GM18502 (cell line): ENCODE data around the gene HOXD12.

Source experiments
- ATAC-seq: cut with Tn5 transposase; IDR thresholded peaks from one replicate; pipeline ENCODE4 v1.9.1; 2021; ENCODE audit warnings: mild to moderate bottlenecking; ENCODE audit not compliant: unreplicated experiment, poor library complexity

The HOXD12 gene

DNA sequence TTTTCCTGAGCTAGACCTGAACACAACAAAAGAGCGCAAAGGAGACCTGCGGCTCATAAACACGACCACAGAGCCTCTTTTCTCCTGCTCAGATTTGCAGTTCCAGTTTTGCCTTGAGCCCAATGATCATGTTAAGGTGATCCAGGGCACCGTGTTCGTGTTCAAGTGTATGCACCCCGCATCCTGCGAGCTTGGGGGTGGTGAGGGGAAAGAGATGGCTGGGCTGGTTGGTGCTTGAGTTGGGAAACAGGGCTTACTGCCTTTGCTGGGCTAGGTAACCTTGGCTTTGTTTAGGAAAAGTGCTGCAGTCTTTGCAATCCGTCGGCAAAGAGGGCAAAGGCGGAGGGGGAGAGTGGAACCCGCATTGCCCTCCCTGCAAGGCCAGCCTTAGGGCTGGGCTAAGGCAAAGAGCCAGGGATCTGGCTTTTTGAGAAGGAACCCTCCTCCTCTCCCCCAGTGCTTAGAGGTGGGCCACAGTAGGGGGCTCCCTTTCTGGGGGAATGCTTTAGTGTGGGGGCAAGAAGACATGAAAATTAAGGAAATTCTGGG is 18.3 kb downstream of the HOXD12 start:
- ATAC-seq: no peak

- ATAC-seq: no peak
These were observed 19.2 kb downstream of the HOXD12 start for GRCh38 chr2:176118601-176119339.

DNA sequence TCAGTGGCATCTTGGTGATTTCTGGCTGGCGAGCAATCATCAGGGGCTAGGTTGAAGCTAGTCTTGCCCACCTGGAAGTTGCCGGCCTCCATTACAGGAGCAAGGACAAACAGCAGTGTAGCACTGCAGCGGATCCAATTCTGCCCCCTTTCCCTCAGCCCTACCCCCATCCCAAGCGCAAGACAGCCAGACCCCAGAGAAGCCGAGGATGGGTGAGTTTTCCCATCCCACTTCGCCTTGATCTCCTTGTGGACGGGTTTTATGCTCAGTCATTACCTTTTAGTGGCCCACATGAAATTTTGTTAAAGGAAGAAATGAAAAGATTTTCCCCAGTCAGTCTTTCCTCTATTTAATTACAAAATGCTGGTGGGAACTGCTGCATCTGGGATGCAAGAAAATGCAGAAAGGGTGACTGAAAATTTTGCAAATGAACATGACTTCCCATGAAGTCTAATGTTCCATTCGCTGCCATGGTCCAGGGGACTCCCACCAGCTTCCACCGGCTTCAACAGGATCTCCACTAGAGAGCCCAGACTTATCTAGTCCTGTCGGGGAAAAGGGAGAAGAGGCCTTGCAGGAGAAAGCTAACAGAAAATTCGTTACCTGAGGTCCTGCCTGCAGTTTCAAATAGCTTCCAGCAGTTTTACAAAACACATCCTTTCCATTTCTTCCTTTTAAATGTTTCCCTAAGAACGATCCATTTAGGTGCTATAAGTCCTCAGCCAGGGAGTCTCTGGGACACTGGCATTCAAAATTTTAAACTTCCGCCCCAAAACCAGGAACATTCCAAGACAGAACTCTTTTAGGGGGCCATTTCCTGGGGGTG is 21.0 kb downstream of the HOXD12 start:
- no peak for ATAC-seq

- ATAC-seq: no peak
These were observed 21.8 kb downstream of the HOXD12 start for GRCh38 chr2:176121190-176122051.

DNA sequence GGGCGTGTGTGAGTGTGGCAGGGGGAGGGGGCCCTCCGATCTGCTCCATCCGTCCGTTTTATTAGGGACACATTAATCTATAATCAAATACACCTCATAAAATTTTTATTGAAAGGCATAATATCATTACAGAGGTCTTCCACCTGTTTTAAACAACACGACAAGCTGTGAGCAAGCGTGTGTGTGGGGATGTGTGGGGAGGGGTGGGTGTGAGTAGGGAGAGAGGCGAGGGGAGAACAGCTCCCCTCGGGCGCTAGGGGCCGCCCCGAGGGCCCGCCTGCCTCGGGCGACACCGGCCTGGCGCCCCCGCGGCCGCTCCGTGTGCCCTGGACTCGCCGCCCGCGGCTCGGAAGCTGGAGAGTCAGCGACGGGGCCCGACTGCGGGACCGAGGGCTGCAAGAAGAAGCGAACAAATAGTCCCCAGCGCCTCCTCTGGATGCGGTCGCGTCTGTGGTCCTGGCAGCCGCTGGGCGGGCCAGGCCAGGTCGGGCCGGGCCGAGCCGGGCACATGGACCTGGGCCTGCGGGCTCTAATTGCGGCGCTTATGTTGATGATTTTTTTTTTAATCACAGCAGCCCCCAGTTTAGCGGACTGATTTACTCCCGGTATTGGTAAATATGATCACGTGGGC is 22.6 kb downstream of the HOXD12 start:
- ATAC-seq: no peak

DNA sequence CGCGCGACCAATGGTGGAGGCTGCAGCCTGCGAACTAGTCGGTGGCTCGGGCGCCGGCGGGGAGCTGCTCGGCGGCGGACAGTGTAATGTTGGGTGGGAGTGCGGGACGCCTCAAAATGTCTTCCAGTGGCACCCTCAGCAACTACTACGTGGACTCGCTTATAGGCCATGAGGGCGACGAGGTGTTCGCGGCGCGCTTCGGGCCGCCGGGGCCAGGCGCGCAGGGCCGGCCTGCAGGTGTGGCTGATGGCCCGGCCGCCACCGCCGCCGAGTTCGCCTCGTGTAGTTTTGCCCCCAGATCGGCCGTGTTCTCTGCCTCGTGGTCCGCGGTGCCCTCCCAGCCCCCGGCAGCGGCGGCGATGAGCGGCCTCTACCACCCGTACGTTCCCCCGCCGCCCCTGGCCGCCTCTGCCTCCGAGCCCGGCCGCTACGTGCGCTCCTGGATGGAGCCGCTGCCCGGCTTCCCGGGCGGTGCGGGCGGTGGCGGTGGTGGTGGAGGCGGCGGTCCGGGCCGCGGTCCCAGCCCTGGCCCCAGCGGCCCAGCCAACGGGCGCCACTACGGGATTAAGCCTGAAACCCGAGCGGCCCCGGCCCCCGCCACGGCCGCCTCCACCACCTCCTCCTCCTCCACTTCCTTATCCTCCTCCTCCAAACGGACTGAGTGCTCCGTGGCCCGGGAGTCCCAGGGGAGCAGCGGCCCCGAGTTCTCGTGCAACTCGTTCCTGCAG is 23.3 kb downstream of the HOXD12 start, which contains the start of gene HOXD9:
TSS of gene HOXD9 (plus strand) at position 37 of the 728 bp plus-strand sequence. CDS start at position 87, 50 bp downstream.
- ATAC-seq: no peak

DNA sequence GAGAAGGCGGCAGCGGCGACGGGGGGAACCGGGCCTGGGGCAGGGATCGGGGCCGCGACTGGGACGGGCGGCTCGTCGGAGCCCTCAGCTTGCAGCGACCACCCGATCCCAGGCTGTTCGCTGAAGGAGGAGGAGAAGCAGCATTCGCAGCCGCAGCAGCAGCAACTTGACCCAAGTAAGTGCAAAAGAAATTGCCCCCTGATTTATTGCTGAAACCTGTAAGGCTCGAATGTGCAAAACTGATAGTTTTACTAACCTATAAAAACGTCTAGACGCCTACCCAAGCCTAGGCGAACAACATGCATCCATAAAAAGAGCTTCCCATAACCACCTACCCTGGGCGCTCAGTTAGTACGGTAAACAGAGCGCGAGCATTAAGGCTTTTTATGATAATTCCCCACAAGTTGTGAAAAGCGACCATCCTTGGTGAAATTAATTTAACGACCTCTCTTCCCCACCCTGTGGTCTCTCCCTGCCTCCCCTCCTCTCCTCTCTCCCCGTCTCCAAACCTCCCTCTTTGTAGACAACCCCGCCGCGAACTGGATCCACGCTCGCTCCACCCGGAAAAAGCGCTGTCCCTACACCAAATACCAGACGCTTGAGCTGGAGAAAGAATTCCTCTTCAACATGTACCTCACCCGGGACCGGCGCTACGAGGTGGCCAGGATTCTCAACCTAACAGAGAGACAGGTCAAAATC is 24.0 kb downstream of the HOXD12 start:
- no peak for ATAC-seq

- no peak for ATAC-seq
These were observed 24.7 kb downstream of the HOXD12 start for GRCh38 chr2:176124110-176124946.

GRCh38 chr2:176124947-176125771 is 25.6 kb downstream of the HOXD12 start:
- ATAC-seq: no peak

- ATAC-seq: no peak
These were observed 26.1 kb downstream of the HOXD12 start for GRCh38 chr2:176125772-176126054.

DNA sequence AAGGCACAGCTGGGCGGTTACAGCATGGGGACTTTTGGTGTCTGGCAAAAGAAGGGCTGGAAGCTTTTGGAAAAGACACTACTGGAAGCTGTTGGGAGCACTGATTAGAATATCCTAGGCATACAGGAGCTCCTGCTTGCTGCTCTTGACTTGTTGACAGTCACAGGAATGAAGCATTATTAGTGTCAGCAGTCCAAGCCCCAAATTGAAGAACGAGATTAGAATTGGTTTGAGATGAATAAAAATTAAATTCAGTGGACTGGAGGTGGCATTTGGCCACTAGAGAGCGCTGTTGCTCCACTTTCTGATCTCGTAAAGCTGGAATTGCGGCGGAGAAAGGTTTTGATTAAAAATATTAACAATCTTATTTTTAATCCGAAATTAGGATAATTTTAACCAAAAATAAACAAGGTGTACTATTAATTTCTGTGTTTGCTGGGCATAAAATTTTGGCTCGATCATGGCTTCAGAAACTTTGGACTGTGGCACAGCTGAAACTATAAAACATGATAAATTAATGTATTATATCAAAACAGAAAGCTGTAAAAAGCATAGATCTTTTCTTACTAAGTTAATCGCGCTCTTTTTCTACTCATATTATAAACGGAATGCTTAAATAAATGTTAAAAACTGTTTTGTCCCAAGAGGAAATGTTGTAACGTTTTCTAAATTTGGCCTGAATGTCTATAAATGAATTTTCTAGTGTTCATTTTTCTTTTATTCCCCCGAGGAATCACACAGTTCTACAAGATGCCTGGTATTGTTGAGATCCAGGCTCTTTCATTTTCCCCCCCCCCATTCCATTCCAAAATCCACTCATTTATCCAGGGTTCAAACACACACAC is 27.6 kb downstream of the HOXD12 start:
- ATAC-seq: no peak

DNA sequence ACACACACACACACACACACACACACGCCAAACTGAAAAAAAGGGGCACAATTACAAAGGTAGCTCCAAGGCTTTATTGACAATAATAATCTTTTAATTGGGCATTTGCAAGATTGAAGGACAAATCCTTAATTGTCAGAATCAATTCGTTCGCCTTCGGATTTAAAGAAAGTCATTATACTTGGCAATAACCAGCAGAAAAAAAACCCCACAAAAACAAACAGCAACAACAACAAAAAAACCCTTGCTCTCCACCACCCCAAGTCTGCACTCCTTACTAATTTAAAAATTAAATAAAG is 28.1 kb downstream of the HOXD12 start:
- no peak for ATAC-seq

GRCh38 chr2:176128172-176128981 is 28.8 kb downstream of the HOXD12 start:
- ATAC-seq: no peak

- no peak for ATAC-seq
These were observed 29.6 kb downstream of the HOXD12 start, which contains the start of gene HOXD8 for GRCh38 chr2:176128982-176129796. HOXD8 (plus strand) TSS chr2:176129705; CDS start chr2:176130367, 662 bp downstream.

- ATAC-seq: no peak
These were observed 30.2 kb downstream of the HOXD12 start for GRCh38 chr2:176129813-176130146.
